B cell (primary cell): ENCODE results near the gene RBM38. TPM values are rescaled to one million over a fixed set of nuclear protein-coding genes. Genes with fewer than 3 reads are reported as not detected.
A peak's percentile ranks its signal among the peaks of the same experiment; 100 is the strongest.

Source experiments
- ATAC-seq: fragments of 200-7000 bp; cut with Tn5 transposase; one replicate; pipeline ENCODE4 v1.10.0; 2021; ENCODE audit warnings: low read depth, mild to moderate bottlenecking, moderate number of reproducible peaks, moderate library complexity
- CTCF ChIA-PET: fragments of 350-600 bp; sonication (Branson Sonifier 250); formaldehyde crosslinking; loops from one replicate; lab custom pipeline; 2021; ENCODE audit warnings: antibody characterized with exemption, inconsistent platforms; lab: Charles Lee
- POLR2A ChIA-PET: fragments of 350-600 bp; sonication (Branson Sonifier 250); formaldehyde crosslinking; loops from one replicate; lab custom pipeline; 2021; ENCODE audit warnings: antibody characterized with exemption; lab: Charles Lee
- DNase-seq: peaks from one replicate; pipeline ENCODE4 v3.0.0; 2013
- H2AFZ ChIP-seq: 2 replicates; pipeline ENCODE4 v1.6.1; 2012; ENCODE audit warnings: mild to moderate bottlenecking, low read depth, low read length; ENCODE audit not compliant: insufficient read depth, poor library complexity, severe bottlenecking
- H3K27ac ChIP-seq, 2 donors: 1 replicate in 1 of 2; 2 replicates in 1 of 2; pipeline ENCODE4 v1.5.1; 2012 to 2013; ENCODE audit warnings: low read length in 2 of 2, mild to moderate bottlenecking in 2 of 2, moderate library complexity in 1 of 2
- H3K27me3 ChIP-seq, 4 experiments: fragments of 200-600 bp in 1 of 4; sonication (generic) in 1 of 4; replicated peaks in 1 of 4; 1 replicate in 2 of 4; 2 replicates in 2 of 4; pipeline versions ENCODE4 v1.6.1 to v1.7.0; 2013 to 2016; ENCODE audit warnings: low read length in 3 of 4, mild to moderate bottlenecking in 2 of 4, mixed read lengths in 1 of 4, moderate library complexity in 1 of 4; ENCODE audit not compliant: insufficient read depth in 4 of 4, control insufficient read depth in 3 of 4; ENCODE audit errors: control extremely low read depth in 1 of 4
- H3K36me3 ChIP-seq, 2 experiments: replicated peaks in 1 of 2; 1 replicate in 1 of 2; 2 replicates in 1 of 2; pipeline versions ENCODE4 v1.6.1 to v1.7.1; 2013; ENCODE audit warnings: low read length in 1 of 2; ENCODE audit not compliant: insufficient read depth in 2 of 2, control insufficient read depth in 1 of 2; ENCODE audit errors: control extremely low read depth in 1 of 2, extremely low read depth in 1 of 2
- H3K4me1 ChIP-seq, 2 donors: fragments of 200-600 bp in 1 of 2; sonication (generic) in 1 of 2; 1 replicate in 1 of 2; 2 replicates in 1 of 2; pipeline versions ENCODE4 v1.5.1 to v1.6.1; 2013 to 2017; ENCODE audit warnings: low read length in 2 of 2; ENCODE audit not compliant: control insufficient read depth in 2 of 2, insufficient read depth in 2 of 2
- H3K4me2 ChIP-seq: replicated peaks from 2 replicates; pipeline ENCODE3; 2012; ENCODE audit warnings: mild to moderate bottlenecking, low read depth, low read length; ENCODE audit not compliant: poor library complexity, severe bottlenecking
- H3K4me3 ChIP-seq, 5 experiments: fragments of 200-600 bp in 1 of 5; sonication (generic) in 1 of 5; 1 replicate in 3 of 5; 2 replicates in 2 of 5; pipeline versions ENCODE4 v1.5.1 to v1.7.0; 2011 to 2016; ENCODE audit warnings: low read length in 4 of 5, mild to moderate bottlenecking in 4 of 5, low read depth in 2 of 5, control low read depth in 1 of 5, moderate library complexity in 1 of 5; ENCODE audit not compliant: insufficient read depth in 1 of 5; ENCODE audit errors: control extremely low read depth in 1 of 5, extremely low read depth in 1 of 5
- H3K79me2 ChIP-seq: fragments of 200-600 bp; sonication (generic); one replicate; pipeline ENCODE4 v1.6.0; 2016; ENCODE audit warnings: low read length; ENCODE audit not compliant: control insufficient read depth, insufficient read depth
- H3K9ac ChIP-seq: fragments of 200-600 bp; sonication (generic); 2 replicates; pipeline ENCODE4 v1.6.1; 2017; ENCODE audit warnings: mild to moderate bottlenecking, low read length, moderate library complexity
- H3K9me3 ChIP-seq, 3 donors: one replicate each; pipeline versions ENCODE4 v1.6.1 to v1.7.1; 2013; ENCODE audit warnings: low read length in 2 of 3; ENCODE audit not compliant: control insufficient read depth in 2 of 3, insufficient read depth in 1 of 3; ENCODE audit errors: control extremely low read depth in 1 of 3
- H4K20me1 ChIP-seq: 2 replicates; pipeline ENCODE4 v1.6.0; 2012; ENCODE audit warnings: mild to moderate bottlenecking, low read length; ENCODE audit not compliant: insufficient read depth, control insufficient read depth, poor library complexity, severe bottlenecking
- H3K27ac Mint-ChIP-seq: one replicate; pipeline ENCODE4 v1.8.0; 2021; ENCODE audit warnings: mixed read lengths
- H3K27me3 Mint-ChIP-seq: one replicate; pipeline ENCODE4 v1.8.0; 2021; ENCODE audit warnings: mixed read lengths
- H3K4me1 Mint-ChIP-seq: one replicate; pipeline ENCODE4 v1.8.0; 2021; ENCODE audit warnings: mixed read lengths
- H3K4me3 Mint-ChIP-seq: one replicate; pipeline ENCODE4 v1.8.0; 2021; ENCODE audit warnings: mixed read lengths
- H3K9me3 Mint-ChIP-seq: one replicate; pipeline ENCODE4 v1.8.0; 2022; ENCODE audit warnings: mixed read lengths; ENCODE audit not compliant: insufficient read depth
- CTCF ChIP-seq: fragments of 200-600 bp; IDR thresholded peaks from one replicate; pipeline ENCODE4 v1.8.0; 2022; ENCODE audit warnings: antibody characterized with exemption, mild to moderate bottlenecking
- EZH2 ChIP-seq: IDR thresholded peaks from 2 replicates; pipeline ENCODE4 v1.6.1; 2012; ENCODE audit warnings: borderline replicate concordance, low read depth, mild to moderate bottlenecking, moderate library complexity, low read length; ENCODE audit not compliant: insufficient read depth, poor library complexity, severe bottlenecking
- WGBS: methylation state at CpG from one replicate; pipeline ENCODE4 v1.1.5; 2013; ENCODE audit warnings: missing lambda C conversion rate; ENCODE audit not compliant: insufficient coverage; 5-methylcytosine and 5-hydroxymethylcytosine counted together
- intact Hi-C: fragments of 100-400 bp; cut with micrococcal nuclease; formaldehyde crosslinking; loops from one replicate; pipeline ENCODE4 v1.10.0; 2022
- polyA plus RNA-seq: library from polyadenylated mRNA; depleted of rRNA; stranded (reverse); fragments of >200 nt; gene quantifications from 2 replicates; pipeline ENCODE4 v1.2.3, GENCODE V29; 2012
- total RNA-seq, 2 donors: library from RNA; stranded (reverse); fragments of 120-200 nt in 1 of 2; gene quantifications; 1 replicate in 1 of 2; 2 replicates in 1 of 2; pipeline versions ENCODE4 v1.2.3 to v1.2.4, GENCODE V29; 2013 to 2022

Gene RBM38
- total and polyA plus RNA-seq, 2 donors (not counting 1 experiment from before 2014, with no cell fraction given): 198 to 225 TPM

- Mint-ChIP-seq H3K27ac (peak overlapping the region; percentile 100), H3K9me3 (no peaks in the 10 kb centered on the region), H3K4me1 (peaks cover 79% of the 10 kb centered on the region), H3K4me3 (peak overlapping the region; percentile 92), H3K27me3 (no peaks in the 10 kb centered on the region)
- DNase-seq (peak; percentile 94), ATAC-seq (peak; percentile 58)
- H3K79me2 ChIP-seq: peaks cover 83% of the 10 kb centered on the region
- peak overlapping the region in 4 of 5 experiments; percentile 23 to 56 (median 42) for H3K4me3 ChIP-seq
- intact Hi-C loops: loop anchor here (1.0 kb wide), 3 partner anchors 19 to 75 kb away; no protein-coding TSS in a partner anchor
- ChIA-PET POLR2A (interaction anchor here (0.9 to 5.1 kb wide), 12 partner anchors 10 to 80 kb away, joined by 3 to 109 read pairs (median 4); partner anchors contain the start of gene RBM38), CTCF (interaction anchor here (0.9 to 7.1 kb wide), 17 partner anchors 9 to 279 kb away, joined by 3 to 69 read pairs (median 10); partner anchors contain the start of genes RBM38 and ZBP1)
- peaks cover 76 to 93% of the 10 kb centered on the region in 2 donors for H3K4me1 ChIP-seq
- WGBS: 21% methylated on average over 21 of the region's 21 CpGs
- H3K4me2 ChIP-seq: peak overlapping the region; percentile 98
- H4K20me1 ChIP-seq: peaks cover 77% of the 10 kb centered on the region
- H3K27ac ChIP-seq: peak overlapping the region; percentile 96 to 97
- peaks cover 0 to 6% (median 0%) of the 10 kb centered on the region in 3 donors for H3K9me3 ChIP-seq
- TF ChIP-seq EZH2 (no peak), CTCF (no peak)
- H2AFZ ChIP-seq: no peak overlapping the region
- no peaks in the 10 kb centered on the region for H3K27me3 ChIP-seq
- peaks cover 0 to 87% of the 10 kb centered on the region in 2 experiments for H3K36me3 ChIP-seq
- H3K9ac ChIP-seq: peak overlapping the region; percentile 62
Measured at GRCh38 chr20:57400821-57401564, 9.8 kb downstream of the RBM38 start.
